Mesendoderm (in vitro differentiated cells): ENCODE results near the gene LRRC34. TPM values are rescaled to one million over a fixed set of nuclear protein-coding genes. Genes with fewer than 3 reads are reported as not detected.

Source experiments
- DNase-seq: peaks from one replicate; pipeline ENCODE4 v3.0.0; 2013
- H2AK5ac ChIP-seq: 2 replicates; pipeline ENCODE4 v1.6.1; 2013; ENCODE audit warnings: low read length, inconsistent platforms
- H2BK120ac ChIP-seq: 2 replicates; pipeline ENCODE4 v1.6.1; 2013; ENCODE audit warnings: low read depth, mild to moderate bottlenecking, low read length, moderate library complexity, mixed read lengths
- H2BK15ac ChIP-seq: replicated peaks from 2 replicates; pipeline ENCODE4 v1.6.1; 2013; ENCODE audit warnings: low read depth, mild to moderate bottlenecking, moderate library complexity
- H2BK5ac ChIP-seq: 2 replicates; pipeline ENCODE4 v1.6.1; 2013; ENCODE audit warnings: low read length, inconsistent platforms
- H3K18ac ChIP-seq: 2 replicates; pipeline ENCODE4 v1.6.1; 2013; ENCODE audit warnings: mild to moderate bottlenecking, low read length, mixed read lengths
- H3K23ac ChIP-seq: one replicate; pipeline ENCODE4 v1.6.1; 2013; ENCODE audit warnings: low read length
- H3K27ac ChIP-seq: 2 replicates; pipeline ENCODE4 v1.5.1; 2013; ENCODE audit warnings: low read depth, mild to moderate bottlenecking, inconsistent platforms, low read length, moderate library complexity
- H3K27me3 ChIP-seq: 2 replicates; pipeline ENCODE4 v1.6.1; 2013; ENCODE audit warnings: low read length, control low read depth, mild to moderate bottlenecking, inconsistent platforms; ENCODE audit not compliant: insufficient read depth, poor library complexity
- H3K36me3 ChIP-seq: 2 replicates; pipeline ENCODE4 v1.6.1; 2013; ENCODE audit warnings: low read length, inconsistent platforms; ENCODE audit not compliant: control insufficient read depth, insufficient read depth
- H3K4ac ChIP-seq: one replicate; pipeline ENCODE4 v1.6.1; 2013; ENCODE audit warnings: low read depth, mild to moderate bottlenecking, low read length, moderate library complexity
- H3K4me1 ChIP-seq: 2 replicates; pipeline ENCODE4 v1.6.1; 2013; ENCODE audit warnings: low read depth, low read length, inconsistent platforms; ENCODE audit not compliant: control insufficient read depth
- H3K4me2 ChIP-seq: 2 replicates; pipeline ENCODE4 v1.6.1; 2013; ENCODE audit warnings: low read length
- H3K4me3 ChIP-seq: 2 replicates; pipeline ENCODE4 v1.5.1; 2013; ENCODE audit warnings: mild to moderate bottlenecking, low read length
- H3K56ac ChIP-seq: one replicate; pipeline ENCODE4 v1.6.1; 2013; ENCODE audit warnings: low read length
- H3K79me1 ChIP-seq: 2 replicates; pipeline ENCODE4 v1.6.1; 2013; ENCODE audit warnings: low read length, inconsistent platforms
- H3K79me2 ChIP-seq: 2 replicates; pipeline ENCODE4 v1.6.1; 2013; ENCODE audit warnings: mild to moderate bottlenecking, low read length; ENCODE audit not compliant: control insufficient read depth, insufficient read depth
- H3K9ac ChIP-seq: 2 replicates; pipeline ENCODE4 v1.6.1; 2013; ENCODE audit warnings: low read length, inconsistent platforms
- H4K5ac ChIP-seq: one replicate; pipeline ENCODE4 v1.6.1; 2013; ENCODE audit warnings: low read length
- H4K8ac ChIP-seq: one replicate; pipeline ENCODE4 v1.6.1; 2013; ENCODE audit warnings: low read depth, mild to moderate bottlenecking, control low read depth, low read length, moderate library complexity
- whole genome bisulfite sequencing: extraction: QIAGEN DNeasy Blood & Tissue Kit; methylation state at CpG from one replicate; pipeline ENCODE4 v1.1.7; 2013; ENCODE audit warnings: low lambda C conversion rate, missing lambda C conversion rate; ENCODE audit not compliant: insufficient coverage; ENCODE audit errors: extremely low coverage; 5-methylcytosine and 5-hydroxymethylcytosine counted together
- polyA plus RNA-seq, 2 experiments: library from polyadenylated mRNA; stranded (reverse); fragments of 200-250 nt; gene quantifications; one replicate each; pipeline ENCODE4 v1.2.3, GENCODE V29; 2013

Gene LRRC34
- polyA plus RNA-seq (2013, experiment 1 of 2), result 3.0 TPM
- 3.1 TPM for polyA plus RNA-seq (2013, experiment 2 of 2)

- Histone ChIP-seq H3K4ac (peak within 1 kb of the TSS; percentile 66), H3K79me1 (no peaks in the 10 kb centered on the region), H3K9ac (peak within 1 kb of the TSS; percentile 75), H3K4me3 (peak within 1 kb of the TSS; percentile 55), H3K27ac (no peak within 1 kb of the TSS), H3K18ac (peak within 1 kb of the TSS; percentile 40), H2BK120ac (no peak within 1 kb of the TSS), H3K56ac (peak within 1 kb of the TSS; percentile 88), H2AK5ac (no peak within 1 kb of the TSS), H3K4me1 (no peaks in the 10 kb centered on the region), H4K8ac (peak within 1 kb of the TSS; percentile 7), H3K79me2 (no peaks in the 10 kb centered on the region), H3K4me2 (peak within 1 kb of the TSS; percentile 67), H2BK5ac (peak within 1 kb of the TSS; percentile 57), H3K23ac (no peak within 1 kb of the TSS), H3K36me3 (no peaks in the 10 kb centered on the region), H3K27me3 (no peaks in the 10 kb centered on the region), H4K5ac (no peak within 1 kb of the TSS), H2BK15ac (no peak within 1 kb of the TSS)
- peak; percentile 92 for DNase-seq
- no CpG with 5 or more reads among the region's 56 CpGs for WGBS
Observed at GRCh38 chr3:169812332-169813235, at the start of gene LRRC34, which contains the start of gene LRRIQ4. Gene LRRC34, minus strand, starts transcription at chr3:169812904. Its CDS starts 356 bp downstream, at chr3:169812548. Gene LRRIQ4, plus strand, starts transcription at chr3:169812870. Its CDS starts 9,052 bp downstream, at chr3:169821922.

GRCh38 chr3:169861871-169862270 is 49.2 kb upstream of the LRRC34 start:
- no peaks in the 10 kb centered on the region for H3K79me1 ChIP-seq
- H3K23ac ChIP-seq, result no peak overlapping the region
- H4K8ac ChIP-seq, result no peak overlapping the region
- H2BK15ac ChIP-seq, result no peak overlapping the region
- H2AK5ac ChIP-seq, result no peak overlapping the region
- no peaks in the 10 kb centered on the region for H3K27me3 ChIP-seq
- H4K5ac ChIP-seq, result no peak overlapping the region
- no peak overlapping the region for H3K56ac ChIP-seq
- no peak overlapping the region for H3K27ac ChIP-seq
- no peaks in the 10 kb centered on the region for H3K4me1 ChIP-seq
- no peak overlapping the region for H3K9ac ChIP-seq
- H3K36me3 ChIP-seq, result no peaks in the 10 kb centered on the region
- no peak overlapping the region for H2BK120ac ChIP-seq
- H3K4ac ChIP-seq, result no peak overlapping the region
- H3K18ac ChIP-seq, result no peak overlapping the region
- H3K4me3 ChIP-seq, result no peak overlapping the region
- H2BK5ac ChIP-seq, result no peak overlapping the region
- no peak overlapping the region for H3K4me2 ChIP-seq
- no CpG with 5 or more reads among the region's 5 CpGs for WGBS
- no peaks in the 10 kb centered on the region for H3K79me2 ChIP-seq
- peak; percentile 77 for DNase-seq

- H4K5ac ChIP-seq, result no peak overlapping the region
- no peak overlapping the region for H4K8ac ChIP-seq
- H2BK15ac ChIP-seq, result no peak overlapping the region
- H3K23ac ChIP-seq, result no peak overlapping the region
- H2BK120ac ChIP-seq, result no peak overlapping the region
- H3K27me3 ChIP-seq, result no peaks in the 10 kb centered on the region
- no peak overlapping the region for H3K18ac ChIP-seq
- no peak overlapping the region for H3K56ac ChIP-seq
- DNase-seq, result no peak
- no peaks in the 10 kb centered on the region for H3K79me1 ChIP-seq
- H2AK5ac ChIP-seq, result no peak overlapping the region
- no CpG with 5 or more reads among the region's 2 CpGs for WGBS
- no peak overlapping the region for H3K4ac ChIP-seq
- H3K4me3 ChIP-seq, result no peak overlapping the region
- H3K4me1 ChIP-seq, result no peaks in the 10 kb centered on the region
- no peak overlapping the region for H2BK5ac ChIP-seq
- no peak overlapping the region for H3K4me2 ChIP-seq
- H3K27ac ChIP-seq, result no peak overlapping the region
- no peaks in the 10 kb centered on the region for H3K36me3 ChIP-seq
- H3K79me2 ChIP-seq, result no peaks in the 10 kb centered on the region
- H3K9ac ChIP-seq, result no peak overlapping the region
Observed at GRCh38 chr3:169857811-169858210, 45.1 kb upstream of the LRRC34 start.

GRCh38 chr3:169855514-169855913 is 42.8 kb upstream of the LRRC34 start:
- Histone ChIP-seq H3K27me3 (no peaks in the 10 kb centered on the region), H3K56ac (no peak overlapping the region), H3K18ac (no peak overlapping the region), H3K79me2 (no peaks in the 10 kb centered on the region), H2AK5ac (no peak overlapping the region), H4K5ac (no peak overlapping the region), H3K23ac (no peak overlapping the region), H3K36me3 (no peaks in the 10 kb centered on the region), H3K4me2 (no peak overlapping the region), H3K79me1 (no peaks in the 10 kb centered on the region), H3K27ac (no peak overlapping the region), H4K8ac (no peak overlapping the region), H3K9ac (no peak overlapping the region), H3K4ac (no peak overlapping the region), H2BK120ac (no peak overlapping the region), H2BK5ac (no peak overlapping the region), H3K4me3 (no peak overlapping the region), H2BK15ac (no peak overlapping the region), H3K4me1 (no peaks in the 10 kb centered on the region)
- no peak for DNase-seq
- no CpG with 5 or more reads among the region's 3 CpGs for WGBS

GRCh38 chr3:169850618-169851017 is 37.9 kb upstream of the LRRC34 start:
- Histone ChIP-seq H3K4ac (no peak overlapping the region), H3K4me2 (no peak overlapping the region), H3K9ac (no peak overlapping the region), H2AK5ac (no peak overlapping the region), H3K18ac (no peak overlapping the region), H3K27ac (no peak overlapping the region), H3K27me3 (no peaks in the 10 kb centered on the region), H4K5ac (no peak overlapping the region), H3K4me3 (no peak overlapping the region), H3K36me3 (no peaks in the 10 kb centered on the region), H3K23ac (no peak overlapping the region), H3K4me1 (no peaks in the 10 kb centered on the region), H2BK5ac (no peak overlapping the region), H3K79me2 (no peaks in the 10 kb centered on the region), H2BK15ac (no peak overlapping the region), H2BK120ac (no peak overlapping the region), H3K56ac (no peak overlapping the region), H4K8ac (no peak overlapping the region), H3K79me1 (no peaks in the 10 kb centered on the region)
- no peak for DNase-seq
